ENCODE measurements around the gene PIP5K1C.

PIP5K1C gene

GRCh38 chr19:3643674-3644313 is 56.5 kb downstream of the PIP5K1C start:
- no peak for TF ChIP-seq CTCF (IDR thresholded peaks at IDR 0.05)

GRCh38 chr19:3642987-3643673 is 57.1 kb downstream of the PIP5K1C start:
- TF ChIP-seq CTCF (IDR thresholded peaks at IDR 0.05), result no peak

- no peak for TF ChIP-seq CTCF (IDR thresholded peaks at IDR 0.05)
Observed at GRCh38 chr19:3642296-3642695, 58.0 kb downstream of the PIP5K1C start.

GRCh38 chr19:3641515-3642269 is 58.6 kb downstream of the PIP5K1C start:
- no peak for TF ChIP-seq CTCF (IDR thresholded peaks at IDR 0.05)

- no peak for TF ChIP-seq CTCF (IDR thresholded peaks at IDR 0.05)
Observed at GRCh38 chr19:3639479-3639878, 60.8 kb downstream of the PIP5K1C start.

GRCh38 chr19:3638208-3639193 is 61.8 kb downstream of the PIP5K1C start:
- no peak for TF ChIP-seq CTCF (IDR thresholded peaks at IDR 0.05)

GRCh38 chr19:3637621-3638020 is 62.6 kb downstream of the PIP5K1C start:
- no peak for TF ChIP-seq CTCF (IDR thresholded peaks at IDR 0.05)

All from LNCAP (cell line).